Subcutaneous adipose tissue (tissue), 4 donors: ENCODE measurements around the gene IMP3. TPM values are rescaled to one million over a fixed set of nuclear protein-coding genes. Genes with fewer than 3 reads are reported as not detected.

Experiments used
- CTCF ChIP-seq: fragments of 450-650 bp; IDR thresholded peaks from one replicate; pipeline ENCODE4 v1.5.1; 2016; ENCODE audit warnings: low read depth, mild to moderate bottlenecking, control low read depth, antibody characterized with exemption, moderate library complexity
- total RNA-seq, 4 donors: library from RNA; depleted of rRNA; stranded (reverse); fragments of >200 nt; gene quantifications; one replicate each; pipeline ENCODE4 v1.1.0, GENCODE V29; 2016

IMP3 gene
- total RNA-seq, 4 donors from 2014 or later, result 56.1 to 108 (median 85.9) TPM

- TF ChIP-seq CTCF, result no peak
Measured at GRCh38 chr15:75591655-75592364, 48.2 kb downstream of the IMP3 start.

- TF ChIP-seq CTCF, result no peak
Measured at GRCh38 chr15:75590239-75590638, 49.8 kb downstream of the IMP3 start.

Other genes starting within 250 kb of the IMP3 start
- gene SIN3A, start 188.5 kb downstream of the IMP3 start, total RNA-seq, result 10 to 100 TPM; 29.5 to 48.6 (median 33.0) TPM
- 10 to 100 TPM; 11.7 to 20.9 (median 15.7) TPM for gene PTPN9, start 60.9 kb downstream of the IMP3 start, total RNA-seq
- 10 to 100 TPM; 19.7 to 23.3 (median 21.9) TPM for gene SNUPN, start 14.5 kb downstream of the IMP3 start, total RNA-seq
- 10 to 100 TPM; 17.6 to 38.8 (median 28.9) TPM for gene SNX33, start 7.7 kb upstream of the IMP3 start, total RNA-seq
- gene CSPG4, start 72.6 kb upstream of the IMP3 start, total RNA-seq, result 100 to 1,000 TPM in 1 of 4 donors, 10 to 100 TPM in 3; 34.6 to 183 (median 57.0) TPM
- 10 to 100 TPM; 40.5 to 67.7 (median 51.8) TPM for gene UBE2Q2, start 203.2 kb upstream of the IMP3 start, total RNA-seq